GM08714 (cell line): ENCODE results near the gene CHN2.

Experiments used
- H3K4me3 ChIP-seq: fragments of 200-500 bp; sonication (Bioruptor generic); 2 replicates; pipeline ENCODE4 v1.5.1; 2014; ENCODE audit warnings: mild to moderate bottlenecking, low read length, inconsistent platforms
- ZNF274 ChIP-seq: IDR thresholded peaks from 2 replicates; pipeline ENCODE4 v1.6.1; 2012; ENCODE audit warnings: mild to moderate bottlenecking, low read depth, low read length

CHN2 gene

GRCh38 chr7:29326864-29327263 is 132.3 kb downstream of the CHN2 start:
- TF ChIP-seq ZNF274: no peak
- H3K4me3 ChIP-seq: no peak overlapping the region

- TF ChIP-seq ZNF274: no peak
Measured at GRCh38 chr7:29327455-29327854, 132.9 kb downstream of the CHN2 start.

GRCh38 chr7:29328045-29328444 is 133.5 kb downstream of the CHN2 start:
- TF ChIP-seq ZNF274: no peak
- no peak overlapping the region for H3K4me3 ChIP-seq

More at GRCh38 chr7:29327455-29327854, 132.9 kb downstream of the CHN2 start:
- no peak overlapping the region for H3K4me3 ChIP-seq

- TF ChIP-seq ZNF274: no peak
- no peak overlapping the region for H3K4me3 ChIP-seq
Measured at GRCh38 chr7:29328811-29329210, 134.2 kb downstream of the CHN2 start.

GRCh38 chr7:29329686-29330085 is 135.1 kb downstream of the CHN2 start:
- no peak overlapping the region for H3K4me3 ChIP-seq
- no peak for TF ChIP-seq ZNF274

- no peak overlapping the region for H3K4me3 ChIP-seq
- TF ChIP-seq ZNF274: no peak
Measured at GRCh38 chr7:29330136-29330535, 135.6 kb downstream of the CHN2 start.

- no peak for TF ChIP-seq ZNF274
- H3K4me3 ChIP-seq: no peak overlapping the region
Measured at GRCh38 chr7:29331163-29331562, 136.6 kb downstream of the CHN2 start.

GRCh38 chr7:29332042-29332811 is 137.7 kb downstream of the CHN2 start:
- no peak overlapping the region for H3K4me3 ChIP-seq
- TF ChIP-seq ZNF274: no peak

- H3K4me3 ChIP-seq: no peak overlapping the region
- no peak for TF ChIP-seq ZNF274
Measured at GRCh38 chr7:29332875-29333855, 138.6 kb downstream of the CHN2 start.

- no peak for TF ChIP-seq ZNF274
- no peak overlapping the region for H3K4me3 ChIP-seq
Measured at GRCh38 chr7:29335188-29336083, 140.9 kb downstream of the CHN2 start.

- no peak overlapping the region for H3K4me3 ChIP-seq
- no peak for TF ChIP-seq ZNF274
Measured at GRCh38 chr7:29337546-29338116, 143.1 kb downstream of the CHN2 start.

- no peak for TF ChIP-seq ZNF274
- no peak overlapping the region for H3K4me3 ChIP-seq
Measured at GRCh38 chr7:29340696-29341095, 146.1 kb downstream of the CHN2 start.

- no peak for TF ChIP-seq ZNF274
- H3K4me3 ChIP-seq: no peak overlapping the region
Measured at GRCh38 chr7:29341156-29341555, 146.6 kb downstream of the CHN2 start.
